Urinary bladder (tissue), 4 donors: ENCODE measurements around the gene TPT1. TPM values are rescaled to one million over a fixed set of nuclear protein-coding genes. Genes with fewer than 3 reads are reported as not detected.
"Not testable (repeated sequence)": the region's sequence is repeated elsewhere in the genome, so short reads cannot be mapped to it uniquely, and the experiment has no call there.

ENCODE experiments used
- DNase-seq: peaks from one replicate; pipeline ENCODE4 v3.0.0-alpha.2; 2015; ENCODE audit errors: extremely low spot score
- H3K27ac ChIP-seq: one replicate; pipeline ENCODE4 v1.5.1; 2013; ENCODE audit warnings: low read depth, mild to moderate bottlenecking, moderate library complexity
- H3K36me3 ChIP-seq: one replicate; pipeline ENCODE4 v1.6.1; 2013; ENCODE audit warnings: mild to moderate bottlenecking, moderate library complexity; ENCODE audit not compliant: insufficient read depth
- H3K4me1 ChIP-seq: one replicate; pipeline ENCODE4 v1.6.1; 2013; ENCODE audit warnings: mild to moderate bottlenecking, moderate library complexity; ENCODE audit not compliant: insufficient read depth
- H3K4me3 ChIP-seq: one replicate; pipeline ENCODE4 v1.5.1; 2013; ENCODE audit warnings: low read depth, low read length
- WGBS: extraction: QIAGEN DNeasy Blood & Tissue Kit; methylation state at CpG from one replicate; pipeline ENCODE4 v1.1.7; 2013; 5-methylcytosine and 5-hydroxymethylcytosine counted together
- polyA plus RNA-seq: library from polyadenylated mRNA; stranded (reverse); fragments of 200-250 nt; gene quantifications from one replicate; pipeline ENCODE4 v1.2.3, GENCODE V29; 2013
- total RNA-seq: library from RNA; depleted of rRNA; stranded (reverse); fragments of >200 nt; gene quantifications from one replicate; pipeline ENCODE4 v1.2.3, GENCODE V29; 2014
- donor health status: healthy with polysubstance abuse.
- donor health status: healthy.

Gene TPT1
- total and polyA plus RNA-seq, 2 donors = 4,976 to 5,644 TPM

DNA sequence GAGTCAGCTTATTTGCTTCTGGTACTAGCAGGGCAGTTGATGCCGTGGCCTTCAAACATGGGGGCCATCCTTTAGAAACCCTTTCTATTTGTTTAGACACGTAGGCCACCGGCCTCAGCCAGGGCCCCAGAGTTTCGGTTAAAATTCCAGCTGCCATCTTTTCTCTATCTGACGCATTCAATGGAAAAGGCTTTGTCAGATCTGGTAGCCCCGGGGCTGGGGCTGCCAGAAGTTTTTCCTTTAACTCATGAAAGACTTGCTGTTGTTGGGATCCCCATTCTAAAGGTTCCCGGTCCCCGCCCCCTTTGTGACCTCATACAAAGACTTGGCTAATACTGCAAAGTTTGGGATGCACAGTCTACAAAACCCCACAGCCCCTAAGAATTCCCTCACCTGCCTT lies 35.7 kb upstream of the TPT1 start:
- DNase-seq, H3K27ac ChIP-seq, H3K36me3 ChIP-seq, H3K4me3 ChIP-seq, H3K4me1 ChIP-seq: not testable (repeated sequence)
- WGBS = 86% methylated on average over 8 of the region's 8 CpGs

DNA sequence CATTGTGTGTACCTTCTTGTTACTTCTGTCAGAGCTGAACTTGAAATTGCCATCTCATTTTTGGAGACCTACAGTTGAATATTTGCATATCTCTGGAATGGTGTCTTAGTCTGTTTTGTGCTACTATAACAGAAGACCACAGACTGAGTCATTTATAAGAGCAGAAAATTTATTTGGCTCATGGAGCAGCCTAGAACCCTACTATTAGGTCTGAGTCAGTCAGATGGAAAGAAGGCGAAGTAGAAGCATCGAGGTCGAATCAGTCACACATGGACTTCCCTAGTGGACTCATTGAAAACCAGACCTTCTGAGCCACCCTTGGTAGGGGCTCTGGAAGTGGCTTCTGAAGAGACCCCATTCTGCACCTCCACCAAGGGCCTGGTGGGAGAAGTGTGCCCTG lies 33.9 kb upstream of the TPT1 start:
- Histone ChIP-seq H3K27ac (no peak overlapping the region), H3K4me3 (no peak overlapping the region), H3K36me3 (no peaks in the 10 kb centered on the region), H3K4me1 (no peaks in the 10 kb centered on the region)
- 98% methylated on average over 3 of the region's 3 CpGs for WGBS
- DNase-seq = no peak

DNA sequence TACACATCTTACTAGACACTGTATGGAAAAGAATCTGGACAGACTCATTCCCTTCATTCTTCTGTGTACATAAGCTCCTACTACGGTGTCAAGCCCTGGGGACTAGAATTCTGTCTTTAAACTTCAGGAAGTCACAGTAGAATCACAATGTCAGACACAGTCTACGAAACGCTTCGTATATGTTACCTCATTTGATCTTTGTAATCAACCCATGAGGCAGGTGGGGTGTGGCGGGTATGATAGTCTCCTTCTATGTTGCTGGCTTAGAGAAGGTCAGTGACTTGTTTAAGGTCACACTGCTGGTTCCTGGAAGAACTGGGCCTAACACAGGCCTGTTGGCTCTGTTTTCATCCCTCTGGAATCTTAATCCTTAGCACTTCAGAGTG lies 32.2 kb upstream of the TPT1 start:
- 87% methylated on average over 5 of the region's 5 CpGs for WGBS
- Histone ChIP-seq H3K27ac (no peak overlapping the region), H3K4me3 (no peak overlapping the region), H3K36me3 (no peaks in the 10 kb centered on the region), H3K4me1 (no peaks in the 10 kb centered on the region)
- no peak for DNase-seq

- DNase-seq = no peak
- WGBS = 86% methylated on average over 24 of the region's 24 CpGs
- Histone ChIP-seq H3K4me1 (no peaks in the 10 kb centered on the region), H3K4me3 (no peak overlapping the region), H3K27ac (no peak overlapping the region), H3K36me3 (no peaks in the 10 kb centered on the region)
Observed at GRCh38 chr13:45372189-45373161, 31.5 kb upstream of the TPT1 start.

GRCh38 chr13:45370922-45371406 lies 30.0 kb upstream of the TPT1 start:
- Histone ChIP-seq H3K36me3 (no peaks in the 10 kb centered on the region), H3K27ac (no peak overlapping the region), H3K4me1 (no peaks in the 10 kb centered on the region), H3K4me3 (no peak overlapping the region)
- WGBS = 17% methylated on average over 30 of the region's 30 CpGs
- no peak for DNase-seq

GRCh38 chr13:45369116-45369515 lies 28.1 kb upstream of the TPT1 start:
- H3K4me1 ChIP-seq = no peaks in the 10 kb centered on the region
- no peak for DNase-seq
- H3K36me3 ChIP-seq = no peaks in the 10 kb centered on the region
- no peak overlapping the region for H3K4me3 ChIP-seq
- WGBS = 91% methylated on average over 4 of the region's 4 CpGs
- H3K27ac ChIP-seq = no peak overlapping the region

- Histone ChIP-seq H3K4me3 (no peak overlapping the region), H3K4me1 (no peaks in the 10 kb centered on the region), H3K27ac (no peak overlapping the region), H3K36me3 (no peaks in the 10 kb centered on the region)
- WGBS = 39% methylated on average over 3 of the region's 3 CpGs
- no peak for DNase-seq
Observed at GRCh38 chr13:45368571-45368970, 27.6 kb upstream of the TPT1 start.

- Histone ChIP-seq H3K4me1 (no peaks in the 10 kb centered on the region), H3K4me3 (no peak overlapping the region), H3K27ac (no peak overlapping the region), H3K36me3 (no peaks in the 10 kb centered on the region)
- no peak for DNase-seq
- WGBS = 83% methylated on average over 4 of the region's 4 CpGs
Observed at GRCh38 chr13:45368005-45368404, 27.0 kb upstream of the TPT1 start.

DNA sequence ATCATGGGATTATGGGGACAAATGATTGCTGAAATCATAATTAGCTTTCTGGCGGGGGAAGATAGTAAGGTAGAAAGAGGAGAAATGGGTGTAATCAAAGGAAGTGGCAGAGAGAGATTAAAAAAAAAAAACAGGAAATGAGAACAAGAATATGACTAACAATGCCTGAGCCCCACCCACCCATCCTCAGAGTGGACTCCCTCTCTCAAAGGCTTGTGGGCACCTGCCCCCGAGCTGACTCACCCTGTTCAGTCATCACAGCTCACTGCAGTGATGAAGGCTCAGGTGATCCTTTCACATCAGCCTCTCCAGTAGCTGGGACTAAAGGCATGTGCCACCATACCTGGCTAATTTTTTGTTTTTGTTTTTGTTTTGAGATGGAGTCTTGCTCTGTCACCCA lies 26.4 kb upstream of the TPT1 start:
- H3K4me1 ChIP-seq = no peaks in the 10 kb centered on the region
- H3K27ac ChIP-seq = no peak overlapping the region
- DNase-seq = peak; percentile 55

DNA sequence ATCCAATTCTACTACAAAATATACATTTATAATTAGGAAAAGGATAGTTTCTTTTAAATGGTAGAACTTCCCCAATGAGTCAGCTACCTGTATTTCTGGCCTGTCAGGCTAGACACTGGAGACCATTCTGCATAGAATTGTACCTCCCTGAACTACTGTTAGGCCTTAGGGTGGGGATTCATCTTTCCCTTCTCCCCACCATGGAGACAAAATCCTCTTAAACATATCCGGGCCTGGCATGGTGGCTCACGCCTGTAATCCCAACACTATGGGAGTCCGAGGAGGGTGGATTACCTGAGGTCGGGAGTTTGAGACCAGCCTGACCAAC lies 24.5 kb upstream of the TPT1 start:
- WGBS = 94% methylated on average over 4 of the region's 4 CpGs

More for the DNA sequence above, 26.4 kb upstream of the TPT1 start:
- Histone ChIP-seq H3K36me3 (no peaks in the 10 kb centered on the region), H3K4me3 (no peak overlapping the region)
- WGBS = 66% methylated on average over 2 of the region's 2 CpGs

DNA sequence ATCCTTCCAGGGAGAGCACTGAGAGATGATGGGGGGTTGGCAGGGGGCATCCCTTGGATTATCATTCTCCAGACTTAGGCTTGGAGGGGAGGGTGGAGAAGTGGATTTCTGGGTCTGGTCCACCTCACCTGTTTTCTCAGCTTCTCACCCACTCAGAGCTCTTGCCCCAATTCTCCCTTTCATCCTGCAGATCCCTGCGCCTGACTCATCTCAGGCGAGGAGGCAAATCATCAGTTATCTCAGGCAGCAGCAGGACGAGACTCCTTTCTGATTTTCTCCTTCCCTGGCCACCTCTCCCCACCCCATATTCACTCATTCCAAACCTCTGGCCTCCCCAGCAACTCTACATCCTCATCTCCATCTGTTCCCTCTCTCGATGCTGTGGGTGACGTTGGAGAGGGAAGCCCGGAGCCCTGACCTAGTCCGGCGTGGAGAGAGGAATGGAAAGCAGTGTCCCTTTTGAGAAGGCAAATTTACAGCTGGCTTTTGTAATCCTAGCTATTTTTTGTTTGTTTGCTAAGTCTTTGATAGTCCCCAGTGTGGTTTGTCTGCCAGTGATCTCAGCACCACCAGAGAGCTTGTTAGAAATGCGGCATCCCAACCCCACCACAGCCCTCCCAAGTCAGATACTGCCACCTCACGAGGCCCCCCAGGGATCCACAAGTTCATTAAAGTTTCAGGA lies 24.0 kb upstream of the TPT1 start:
- Histone ChIP-seq H3K4me3 (no peak overlapping the region), H3K27ac (no peak overlapping the region), H3K4me1 (no peaks in the 10 kb centered on the region), H3K36me3 (no peaks in the 10 kb centered on the region)
- DNase-seq = no peak
- WGBS = 83% methylated on average over 10 of the region's 10 CpGs

More for the DNA sequence above, 24.5 kb upstream of the TPT1 start:
- H3K4me3 ChIP-seq = no peak overlapping the region
- no peaks in the 10 kb centered on the region for H3K36me3 ChIP-seq
- H3K4me1 ChIP-seq = no peaks in the 10 kb centered on the region
- no peak overlapping the region for H3K27ac ChIP-seq
- no peak for DNase-seq

GRCh38 chr13:45362939-45363338 lies 22.0 kb upstream of the TPT1 start:
- Histone ChIP-seq H3K27ac (no peak overlapping the region), H3K4me1 (no peaks in the 10 kb centered on the region), H3K36me3 (no peaks in the 10 kb centered on the region), H3K4me3 (no peak overlapping the region)
- DNase-seq = no peak
- 89% methylated on average over 2 of the region's 2 CpGs for WGBS

DNA sequence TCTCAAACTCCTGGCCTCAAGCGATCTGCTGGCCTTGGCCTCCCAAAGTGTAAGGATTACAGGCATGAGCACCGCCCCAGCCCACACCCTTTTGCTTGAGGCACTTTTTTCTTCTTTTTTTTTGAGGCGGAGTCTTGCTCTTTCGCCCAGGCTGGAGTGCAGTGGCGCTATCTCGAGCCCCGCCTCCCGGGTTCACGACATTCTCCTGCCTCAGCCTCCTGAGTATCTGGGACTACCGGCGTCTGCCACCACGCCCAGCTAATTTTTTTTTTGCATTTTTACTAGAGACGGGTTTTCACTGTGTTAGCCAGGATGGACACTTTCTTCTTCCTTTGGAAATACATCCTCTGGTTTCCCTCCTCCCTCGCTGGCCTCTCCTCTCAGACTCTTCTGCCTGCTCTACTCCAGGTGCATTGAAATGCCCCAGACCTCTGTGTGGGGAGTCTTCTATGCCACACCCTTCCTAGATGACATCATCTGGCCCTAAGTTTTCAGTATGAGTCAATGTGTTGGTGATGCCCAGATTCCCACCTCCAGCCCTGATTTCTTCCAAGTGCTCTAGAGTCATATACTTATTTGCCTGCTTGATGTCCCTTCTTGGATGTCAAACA lies 20.7 kb upstream of the TPT1 start:
- WGBS = 96% methylated on average over 14 of the region's 14 CpGs
- H3K4me3 ChIP-seq = no peak overlapping the region
- no peak overlapping the region for H3K27ac ChIP-seq
- no peaks in the 10 kb centered on the region for H3K4me1 ChIP-seq
- DNase-seq = no peak
- H3K36me3 ChIP-seq = no peaks in the 10 kb centered on the region
